Subcutaneous abdominal adipose tissue (tissue), 5 donors: ENCODE measurements around the gene UBE2S.
A peak's percentile ranks its signal among the peaks of the same experiment; 100 is the strongest.
"Not testable (repeated sequence)": the region's sequence is repeated elsewhere in the genome, so short reads cannot be mapped to it uniquely, and the experiment has no call there.

Experiments
- H3K27ac ChIP-seq: one replicate; pipeline ENCODE4 v1.7.0; 2013; ENCODE audit warnings: low read depth, mild to moderate bottlenecking, inconsistent platforms, low read length, moderate library complexity
- H3K27me3 ChIP-seq, 5 donors: one replicate each; pipeline ENCODE4 v1.7.0; 2013; ENCODE audit warnings: low read length in 5 of 5, inconsistent platforms in 1 of 5; ENCODE audit not compliant: control insufficient read depth in 5 of 5, insufficient read depth in 4 of 5
- H3K36me3 ChIP-seq, 5 donors: one replicate each; pipeline ENCODE4 v1.7.0; 2013; ENCODE audit warnings: low read length in 5 of 5; ENCODE audit not compliant: control insufficient read depth in 5 of 5, insufficient read depth in 5 of 5
- H3K4me1 ChIP-seq, 5 donors: one replicate each; pipeline ENCODE4 v1.7.0; 2013; ENCODE audit warnings: low read length in 5 of 5, mild to moderate bottlenecking in 3 of 5, moderate library complexity in 1 of 5; ENCODE audit not compliant: control insufficient read depth in 5 of 5, insufficient read depth in 5 of 5
- H3K4me3 ChIP-seq, 5 donors: one replicate each; pipeline ENCODE4 v1.7.0; 2013; ENCODE audit warnings: low read length in 5 of 5, low read depth in 1 of 5
- H3K9ac ChIP-seq, 5 donors: one replicate each; pipeline ENCODE4 v1.7.0; 2013; ENCODE audit warnings: low read length in 5 of 5, mild to moderate bottlenecking in 4 of 5, moderate library complexity in 3 of 5
- H3K9me3 ChIP-seq, 5 donors: one replicate each; pipeline ENCODE4 v1.7.0; 2013; ENCODE audit warnings: low read length in 5 of 5; ENCODE audit not compliant: control insufficient read depth in 5 of 5
- donor health status: healthy.
- donor health status: healthy.
- donor health status: healthy.
- donor health status: healthy.
- donor health status: healthy.

The UBE2S gene

DNA sequence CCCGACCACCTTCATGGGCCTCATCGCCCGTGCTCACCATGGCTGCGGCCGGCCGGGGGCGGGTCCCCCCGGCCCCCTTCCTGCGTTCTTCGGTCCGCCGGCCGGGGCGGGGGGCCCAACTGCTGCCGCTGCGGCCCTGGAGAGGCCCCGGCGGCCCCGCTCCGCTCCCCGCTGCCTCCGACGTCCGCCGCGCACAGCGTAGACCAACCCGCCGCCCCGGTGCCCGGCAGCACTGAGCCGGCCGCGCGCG lies at the start of gene UBE2S:
UBE2S (minus strand) TSS at position 239 of the 250 bp plus-strand sequence; CDS start at position 40, 199 bp downstream.
- Histone ChIP-seq H3K9ac (peak within 1 kb of the TSS in 4 of 5 donors; percentile 82 to 92 (median 88)), H3K4me1 (peaks cover 0 to 23% (median 18%) of the 10 kb centered on the region in 5 donors), H3K36me3 (peaks cover 0 to 32% (median 24%) of the 10 kb centered on the region in 5 donors), H3K4me3 (peak within 1 kb of the TSS; percentile 70 to 87 (median 76)), H3K27ac (peak within 1 kb of the TSS; percentile 95)
- not testable (repeated sequence) for H3K9me3 ChIP-seq, H3K27me3 ChIP-seq

DNA sequence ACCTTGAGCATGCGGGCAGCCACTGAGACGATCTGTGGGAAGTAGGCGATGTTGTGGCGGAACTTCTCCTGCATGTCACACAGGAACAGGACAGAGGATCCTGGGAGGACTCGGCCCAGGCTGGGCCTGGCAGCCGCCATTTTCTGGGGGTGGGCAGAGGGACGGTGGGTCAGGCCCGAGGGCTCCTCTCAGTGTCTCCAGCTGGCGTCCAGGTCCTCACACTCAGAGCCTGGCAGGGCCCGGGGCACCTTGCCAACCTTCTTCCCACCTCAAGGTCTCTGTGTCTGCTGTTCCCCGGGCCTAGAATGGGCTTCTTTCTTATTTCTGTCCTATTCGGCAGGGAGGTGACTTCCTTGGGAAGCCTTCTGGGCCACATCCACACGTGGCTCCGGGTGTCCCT lies 48.8 kb upstream of the UBE2S start:
- Histone ChIP-seq H3K9me3 (no peaks in the 10 kb centered on the region), H3K9ac (no peak overlapping the region), H3K27ac (no peak overlapping the region), H3K27me3 (peaks cover 4 to 15% (median 5%) of the 10 kb centered on the region in 5 donors), H3K4me1 (peaks cover 0 to 31% (median 30%) of the 10 kb centered on the region in 5 donors), H3K4me3 (no peak overlapping the region), H3K36me3 (peaks cover 0 to 25% (median 4%) of the 10 kb centered on the region in 5 donors)

DNA sequence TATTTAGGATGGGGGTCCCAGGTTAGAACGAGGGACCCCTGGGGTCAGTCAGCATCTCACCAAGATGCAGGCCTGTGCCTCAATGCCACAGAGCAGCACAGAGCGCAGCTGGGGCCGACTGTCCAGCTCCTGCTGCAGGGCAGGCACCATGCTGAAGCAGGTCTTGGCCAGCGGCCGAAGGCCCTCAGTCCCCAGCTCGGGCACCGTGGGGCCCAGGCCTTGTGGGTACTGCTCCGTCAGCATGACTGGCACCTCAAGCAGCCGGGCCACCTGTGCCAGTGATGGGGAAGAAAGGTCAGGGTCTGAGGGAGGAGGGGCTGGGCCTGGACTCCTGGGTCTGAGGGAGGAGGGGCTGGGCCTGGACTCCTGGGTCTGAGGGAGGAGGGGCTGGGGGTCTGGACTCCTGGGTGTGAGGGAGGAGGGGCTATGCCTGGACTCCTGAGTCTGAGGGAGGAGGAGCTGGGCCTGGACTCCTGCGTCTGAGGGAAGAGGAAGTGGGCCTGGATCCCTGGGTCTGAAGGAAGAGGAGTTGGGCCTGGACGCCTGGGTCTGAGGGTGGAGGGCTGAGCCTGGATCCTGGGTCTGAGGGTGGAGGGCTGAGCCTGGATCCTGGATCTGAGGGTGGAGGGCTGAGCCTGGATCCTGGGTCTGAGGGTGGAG lies 48.1 kb upstream of the UBE2S start:
- Histone ChIP-seq H3K4me1 (peaks cover 0 to 24% (median 23%) of the 10 kb centered on the region in 5 donors), H3K36me3 (peaks cover 0 to 25% (median 4%) of the 10 kb centered on the region in 5 donors), H3K27ac (no peak overlapping the region), H3K9ac (no peak overlapping the region), H3K4me3 (no peak overlapping the region), H3K9me3 (no peaks in the 10 kb centered on the region), H3K27me3 (peaks cover 4 to 17% (median 5%) of the 10 kb centered on the region in 5 donors)

DNA sequence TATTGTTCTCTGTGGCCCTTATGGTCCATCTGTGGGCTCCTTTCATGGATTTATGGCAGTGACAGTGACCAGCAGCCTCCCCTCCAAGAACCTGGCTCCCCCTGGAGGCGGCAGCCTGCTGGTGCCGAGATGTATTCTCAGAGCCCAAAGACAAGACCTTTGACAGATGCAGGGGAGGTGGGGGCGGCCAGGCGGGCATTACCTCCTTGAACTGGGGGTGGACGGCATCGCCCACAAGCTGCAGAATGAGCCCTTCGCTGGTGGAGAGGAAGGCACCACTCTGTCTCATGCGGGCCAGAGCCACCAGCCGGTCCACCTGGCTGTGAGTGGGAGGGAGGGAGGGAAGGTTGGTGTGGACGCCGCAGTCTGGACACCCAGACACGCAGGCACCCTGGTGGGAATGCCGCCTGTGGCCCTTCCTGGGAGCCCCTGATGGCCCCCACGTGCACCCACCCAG lies 47.2 kb upstream of the UBE2S start:
- Histone ChIP-seq H3K27me3 (peaks cover 7 to 22% (median 9%) of the 10 kb centered on the region in 5 donors), H3K36me3 (peaks cover 0 to 25% (median 4%) of the 10 kb centered on the region in 5 donors), H3K4me1 (peaks cover 0 to 16% (median 14%) of the 10 kb centered on the region in 5 donors), H3K9ac (no peak overlapping the region), H3K27ac (no peak overlapping the region), H3K9me3 (no peaks in the 10 kb centered on the region), H3K4me3 (no peak overlapping the region)

DNA sequence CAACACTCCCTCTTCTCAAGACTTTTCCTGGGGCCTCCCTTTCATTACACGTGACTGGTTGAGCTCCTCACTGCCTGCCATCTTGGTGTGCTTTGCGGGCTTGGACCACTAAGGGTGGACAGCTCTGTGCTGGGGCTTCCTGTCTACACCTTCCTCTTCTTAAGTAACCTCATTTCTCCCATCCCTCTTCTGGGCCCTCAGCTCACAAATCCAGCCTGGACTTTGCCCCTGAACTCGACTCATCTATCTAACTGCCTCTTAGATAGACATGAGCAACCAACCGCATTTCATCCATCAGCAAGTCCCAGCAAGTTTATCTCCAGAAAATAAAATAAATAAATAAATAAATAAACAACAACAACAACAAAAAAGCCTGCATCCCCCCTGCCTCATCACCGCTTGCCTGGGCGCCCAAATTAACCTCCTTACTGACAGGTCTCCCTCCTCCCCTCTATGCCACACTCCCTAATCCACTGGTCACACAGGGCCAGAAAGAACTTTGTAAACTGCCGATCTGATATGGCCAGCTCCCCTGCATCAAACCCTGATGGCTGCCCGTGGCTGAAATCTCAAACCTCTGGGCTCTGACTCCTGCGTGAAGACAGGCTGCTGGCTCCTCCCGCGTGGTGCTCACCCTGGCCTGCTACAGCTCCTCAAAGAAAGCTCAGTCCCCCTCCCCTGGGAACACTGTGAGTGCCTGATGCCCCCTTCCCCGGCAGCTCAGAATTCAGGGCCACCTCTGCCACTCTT lies 46.1 kb upstream of the UBE2S start:
- Histone ChIP-seq H3K4me1 (peaks cover 0 to 13% (median 9%) of the 10 kb centered on the region in 5 donors), H3K9ac (no peak overlapping the region), H3K4me3 (no peak overlapping the region), H3K27me3 (peaks cover 12 to 32% (median 21%) of the 10 kb centered on the region in 5 donors), H3K27ac (no peak overlapping the region), H3K36me3 (peaks cover 0 to 25% (median 4%) of the 10 kb centered on the region in 5 donors), H3K9me3 (no peaks in the 10 kb centered on the region)

DNA sequence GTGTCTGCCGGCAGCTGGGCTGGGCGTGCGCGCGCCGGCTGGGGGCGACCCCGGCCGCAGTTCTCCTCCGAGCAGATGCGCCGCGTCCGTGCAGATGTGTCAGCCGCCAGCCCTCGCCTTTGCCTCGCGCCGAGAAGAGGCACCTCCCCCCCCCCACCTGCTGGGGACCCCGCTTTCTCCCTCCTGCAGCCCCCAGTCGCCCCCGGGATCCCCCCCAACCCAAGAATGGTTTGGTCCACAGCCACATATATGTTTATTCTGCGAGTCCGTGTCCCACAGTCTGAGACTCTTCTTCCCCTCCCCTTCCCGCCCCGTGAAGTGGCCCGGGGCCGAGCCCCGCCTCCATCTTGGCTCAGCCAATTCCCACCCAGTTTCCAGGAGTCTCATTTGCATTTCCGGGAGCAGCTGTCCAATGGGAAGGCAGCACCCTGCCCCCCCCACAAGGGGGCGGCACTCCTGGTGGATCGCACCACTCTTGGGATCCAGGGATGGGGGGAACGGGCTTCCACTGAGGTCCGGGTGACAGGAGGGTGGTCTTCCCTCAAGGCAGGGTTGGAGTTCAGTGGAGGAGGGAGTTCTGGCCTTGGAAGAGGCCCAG lies 45.3 kb upstream of the UBE2S start:
- Histone ChIP-seq H3K27ac (no peak overlapping the region), H3K27me3 (peaks cover 12 to 32% (median 27%) of the 10 kb centered on the region in 5 donors), H3K9me3 (no peaks in the 10 kb centered on the region), H3K36me3 (peaks cover 0 to 25% (median 4%) of the 10 kb centered on the region in 5 donors), H3K4me1 (peaks cover 0 to 13% (median 9%) of the 10 kb centered on the region in 5 donors), H3K9ac (no peak overlapping the region), H3K4me3 (no peak overlapping the region)

DNA sequence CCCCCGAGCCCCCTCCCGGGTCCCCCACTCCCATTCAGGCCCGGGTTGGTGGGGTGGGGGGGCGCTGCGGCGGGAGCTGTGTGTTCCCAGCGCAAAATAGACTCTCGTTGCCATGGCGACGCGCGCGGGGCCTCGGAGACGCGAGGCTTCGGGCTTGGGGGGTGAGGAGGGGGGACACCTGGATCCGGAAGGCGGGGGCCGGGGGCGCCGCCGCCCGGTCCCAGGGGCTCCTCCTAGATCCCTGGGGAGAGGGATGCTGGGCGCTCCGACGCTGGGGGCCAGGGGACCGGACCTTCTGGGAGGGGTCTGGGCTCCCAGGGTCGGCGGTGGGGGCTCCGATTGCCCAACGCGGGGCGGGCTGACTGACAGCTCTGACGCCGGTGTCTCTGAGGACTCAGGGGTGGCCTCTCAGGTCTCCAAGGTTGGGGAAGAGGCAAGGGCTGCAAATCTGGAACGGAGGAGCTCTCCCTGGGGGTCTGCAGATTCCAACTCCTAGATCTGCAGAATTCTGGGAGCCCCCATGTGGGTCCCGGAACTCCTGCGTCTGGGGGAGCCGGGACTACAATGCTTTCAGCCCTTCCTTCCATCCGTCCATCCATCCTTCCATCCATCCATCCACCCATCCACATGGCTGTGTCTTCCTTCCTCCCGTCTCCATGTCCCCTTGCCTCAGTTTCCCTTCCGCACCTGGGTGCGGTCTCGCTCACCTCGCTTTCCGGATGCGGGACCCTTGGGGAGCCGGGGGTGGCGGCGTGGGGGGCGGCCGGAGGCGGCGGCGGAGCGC lies 44.6 kb upstream of the UBE2S start:
- Histone ChIP-seq H3K9me3 (no peaks in the 10 kb centered on the region), H3K27ac (no peak overlapping the region), H3K4me3 (no peak overlapping the region), H3K4me1 (peaks cover 0 to 13% (median 9%) of the 10 kb centered on the region in 5 donors), H3K27me3 (peaks cover 12 to 37% (median 31%) of the 10 kb centered on the region in 5 donors), H3K36me3 (peaks cover 0 to 25% (median 4%) of the 10 kb centered on the region in 5 donors), H3K9ac (no peak overlapping the region)

DNA sequence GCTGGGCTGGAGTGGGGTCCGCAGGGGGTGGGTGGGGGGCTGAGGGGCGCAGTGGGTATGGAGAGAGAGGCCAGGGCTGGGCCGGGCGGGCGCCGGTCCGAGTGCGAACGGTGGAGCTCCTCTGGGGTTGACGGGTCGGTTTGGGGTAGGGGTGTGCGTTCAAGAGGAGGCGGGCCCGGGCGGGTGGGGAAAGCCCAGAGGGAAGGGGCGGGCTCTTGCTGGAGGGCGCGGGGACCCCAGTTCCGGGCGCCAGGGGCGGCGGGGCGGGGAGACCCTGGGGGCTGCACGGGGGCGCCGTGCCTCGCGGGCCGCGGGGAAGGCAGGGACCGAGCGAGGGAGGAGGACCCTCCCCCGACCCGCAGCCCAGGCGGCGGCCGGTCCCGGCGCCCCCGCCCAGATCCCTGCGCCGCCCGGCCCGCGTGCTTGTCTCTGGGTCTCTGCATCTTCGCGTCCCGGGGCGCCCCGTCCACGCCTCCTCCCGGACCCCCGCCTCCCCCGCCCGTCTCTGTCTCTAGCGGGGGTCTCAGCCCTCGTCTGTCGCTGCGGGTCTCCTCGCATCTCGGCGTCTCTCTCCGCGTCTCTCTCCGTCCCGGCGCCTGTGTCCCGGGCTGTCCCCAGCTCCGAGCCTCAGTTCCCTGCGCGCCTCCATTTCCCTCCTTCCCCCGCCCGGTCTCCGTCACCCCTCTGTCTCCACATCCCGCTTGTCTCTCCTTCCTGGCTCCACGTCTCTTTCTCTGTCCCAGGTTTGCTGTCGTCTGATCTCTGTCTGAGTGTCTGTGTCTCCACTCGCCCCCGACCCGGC lies 43.8 kb upstream of the UBE2S start:
- H3K36me3 ChIP-seq = peaks cover 0 to 22% (median 3%) of the 10 kb centered on the region in 5 donors
- no peak overlapping the region for H3K27ac ChIP-seq
- H3K4me1 ChIP-seq = peaks cover 0 to 13% (median 9%) of the 10 kb centered on the region in 5 donors
- H3K27me3 ChIP-seq = peaks cover 12 to 42% (median 33%) of the 10 kb centered on the region in 5 donors
- no peaks in the 10 kb centered on the region for H3K9me3 ChIP-seq
- no peak overlapping the region for H3K9ac ChIP-seq
- no peak overlapping the region for H3K4me3 ChIP-seq

DNA sequence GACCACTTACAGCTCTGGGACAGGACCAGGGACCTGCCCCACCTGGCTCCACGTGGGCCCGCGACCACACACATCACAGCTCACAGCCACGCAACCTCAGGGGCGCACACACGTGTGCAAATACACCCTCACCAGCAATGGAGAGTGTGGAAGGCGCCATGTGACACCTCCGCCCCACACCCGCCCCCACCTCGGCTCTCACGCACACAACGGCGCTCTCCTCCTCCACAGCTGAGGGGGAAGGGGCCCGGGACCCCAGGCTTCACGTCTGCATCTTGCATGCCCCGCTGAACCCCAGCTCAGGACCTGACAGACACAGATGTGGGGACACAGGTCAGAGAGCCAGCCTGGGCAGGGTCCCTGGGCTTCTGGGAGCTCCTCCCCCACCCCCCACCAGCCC lies 41.9 kb upstream of the UBE2S start:
- H3K27ac ChIP-seq = no peak overlapping the region
- peaks cover 17 to 54% (median 42%) of the 10 kb centered on the region in 5 donors for H3K27me3 ChIP-seq
- no peaks in the 10 kb centered on the region for H3K9me3 ChIP-seq
- H3K36me3 ChIP-seq = peaks cover 0 to 9% (median 0%) of the 10 kb centered on the region in 5 donors
- H3K4me1 ChIP-seq = peaks cover 0 to 13% (median 9%) of the 10 kb centered on the region in 5 donors
- H3K9ac ChIP-seq = no peak overlapping the region
- H3K4me3 ChIP-seq = no peak overlapping the region
